ENCODE measurements around the gene SPTBN4.

DNA sequence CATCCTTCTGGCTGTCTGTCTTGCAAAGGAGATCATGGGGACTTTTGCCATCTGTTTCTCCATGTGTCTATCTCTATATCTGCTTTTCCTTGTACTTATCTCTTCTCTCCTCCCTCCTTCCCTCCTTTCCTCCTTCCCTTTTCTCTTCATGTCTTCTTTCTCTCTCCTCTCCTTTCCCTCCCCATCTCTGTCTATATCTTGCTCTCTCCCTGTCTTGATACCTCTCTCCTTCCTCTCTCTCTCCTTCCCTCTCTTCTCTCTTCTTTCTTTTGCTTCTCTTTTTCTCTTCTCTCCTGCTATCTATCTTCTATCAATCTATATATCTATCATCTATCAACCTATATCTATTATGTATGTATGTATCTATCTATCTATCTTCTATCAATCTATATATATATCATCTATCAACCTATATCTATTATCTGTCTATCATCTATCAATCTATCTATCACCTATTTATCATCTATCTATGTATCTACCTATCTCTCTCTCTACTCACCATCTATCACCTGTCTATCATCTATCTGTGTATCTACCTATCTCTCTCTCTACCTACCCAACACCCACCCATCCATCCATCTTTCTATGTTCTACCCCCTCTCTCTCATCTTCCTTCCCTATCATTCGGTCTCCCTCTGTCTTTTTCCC is 27.5 kb downstream of the SPTBN4 start:
- TF ChIP-seq, protein P1, sequence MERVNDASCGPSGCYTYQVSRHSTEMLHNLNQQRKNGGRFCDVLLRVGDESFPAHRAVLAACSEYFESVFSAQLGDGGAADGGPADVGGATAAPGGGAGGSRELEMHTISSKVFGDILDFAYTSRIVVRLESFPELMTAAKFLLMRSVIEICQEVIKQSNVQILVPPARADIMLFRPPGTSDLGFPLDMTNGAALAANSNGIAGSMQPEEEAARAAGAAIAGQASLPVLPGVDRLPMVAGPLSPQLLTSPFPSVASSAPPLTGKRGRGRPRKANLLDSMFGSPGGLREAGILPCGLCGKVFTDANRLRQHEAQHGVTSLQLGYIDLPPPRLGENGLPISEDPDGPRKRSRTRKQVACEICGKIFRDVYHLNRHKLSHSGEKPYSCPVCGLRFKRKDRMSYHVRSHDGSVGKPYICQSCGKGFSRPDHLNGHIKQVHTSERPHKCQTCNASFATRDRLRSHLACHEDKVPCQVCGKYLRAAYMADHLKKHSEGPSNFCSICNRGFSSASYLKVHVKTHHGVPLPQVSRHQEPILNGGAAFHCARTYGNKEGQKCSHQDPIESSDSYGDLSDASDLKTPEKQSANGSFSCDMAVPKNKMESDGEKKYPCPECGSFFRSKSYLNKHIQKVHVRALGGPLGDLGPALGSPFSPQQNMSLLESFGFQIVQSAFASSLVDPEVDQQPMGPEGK (tag by site-specific recombination; IDR thresholded peaks at IDR 0.05), result no peak
- TF ChIP-seq, protein P2, sequence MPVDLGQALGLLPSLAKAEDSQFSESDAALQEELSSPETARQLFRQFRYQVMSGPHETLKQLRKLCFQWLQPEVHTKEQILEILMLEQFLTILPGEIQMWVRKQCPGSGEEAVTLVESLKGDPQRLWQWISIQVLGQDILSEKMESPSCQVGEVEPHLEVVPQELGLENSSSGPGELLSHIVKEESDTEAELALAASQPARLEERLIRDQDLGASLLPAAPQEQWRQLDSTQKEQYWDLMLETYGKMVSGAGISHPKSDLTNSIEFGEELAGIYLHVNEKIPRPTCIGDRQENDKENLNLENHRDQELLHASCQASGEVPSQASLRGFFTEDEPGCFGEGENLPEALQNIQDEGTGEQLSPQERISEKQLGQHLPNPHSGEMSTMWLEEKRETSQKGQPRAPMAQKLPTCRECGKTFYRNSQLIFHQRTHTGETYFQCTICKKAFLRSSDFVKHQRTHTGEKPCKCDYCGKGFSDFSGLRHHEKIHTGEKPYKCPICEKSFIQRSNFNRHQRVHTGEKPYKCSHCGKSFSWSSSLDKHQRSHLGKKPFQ (tag by site-specific recombination; IDR thresholded peaks at IDR 0.05), result no peak
- TF ChIP-seq CTCF (tag by site-specific recombination; IDR thresholded peaks at IDR 0.05) (no peak), SP3 (tag by site-specific recombination; IDR thresholded peaks at IDR 0.05) (no peak), ZNF302 (tag by site-specific recombination; IDR thresholded peaks at IDR 0.05; ENCODE audit: low read depth) (no peak), ZNF629 (tag by site-specific recombination; IDR thresholded peaks at IDR 0.05) (no peak), ZNF146 (tag by site-specific recombination; IDR thresholded peaks at IDR 0.05) (no peak)

All from HEK293 (cell line).